Measurements from ENCODE around the gene CRIM1.
A peak's percentile ranks its signal among the peaks of the same experiment; 100 is the strongest.
"Not testable (repeated sequence)": the region's sequence is repeated elsewhere in the genome, so short reads cannot be mapped to it uniquely, and the experiment has no call there.

CRIM1 gene

GRCh38 chr2:36355890-36356297 lies 316 bp downstream of the CRIM1 start:
- no peak overlapping the region for H3K9ac ChIP-seq (ENCODE audit: low read length)
- no peaks in the 10 kb centered on the region for H3K27me3 ChIP-seq (ENCODE audit: control insufficient read depth in 1 of 2, insufficient read depth in 2 of 2, low read length in 2 of 2)
- no peaks in the 10 kb centered on the region for H3K36me3 ChIP-seq (ENCODE audit: insufficient read depth, low read length)
- H3K4me1 ChIP-seq (ENCODE audit: insufficient read depth, low read length): peaks cover 26% of the 10 kb centered on the region
- H3K27ac ChIP-seq (ENCODE audit: low read depth, low read length): peak overlapping the region; percentile 77
- peak overlapping the region; percentile 65 to 88 for H3K4me3 ChIP-seq (ENCODE audit: low read depth in 1 of 2, low read length in 2 of 2)
- H3K9me3 ChIP-seq (ENCODE audit: low read length): no peaks in the 10 kb centered on the region

- Histone ChIP-seq H3K9ac (ENCODE audit: low read length) (peak overlapping the region; percentile 70), H3K27me3 (ENCODE audit: control insufficient read depth in 1 of 2, insufficient read depth in 2 of 2, low read length in 2 of 2) (no peaks in the 10 kb centered on the region), H3K27ac (ENCODE audit: low read depth, low read length) (peak overlapping the region; percentile 77), H3K9me3 (ENCODE audit: low read length) (no peaks in the 10 kb centered on the region), H3K36me3 (ENCODE audit: insufficient read depth, low read length) (no peaks in the 10 kb centered on the region), H3K4me1 (ENCODE audit: insufficient read depth, low read length) (peaks cover 29% of the 10 kb centered on the region), H3K4me3 (ENCODE audit: low read depth in 1 of 2, low read length in 2 of 2) (peak overlapping the region; percentile 65 to 88)
Measured at GRCh38 chr2:36356298-36356989, 866 bp downstream of the CRIM1 start.

DNA sequence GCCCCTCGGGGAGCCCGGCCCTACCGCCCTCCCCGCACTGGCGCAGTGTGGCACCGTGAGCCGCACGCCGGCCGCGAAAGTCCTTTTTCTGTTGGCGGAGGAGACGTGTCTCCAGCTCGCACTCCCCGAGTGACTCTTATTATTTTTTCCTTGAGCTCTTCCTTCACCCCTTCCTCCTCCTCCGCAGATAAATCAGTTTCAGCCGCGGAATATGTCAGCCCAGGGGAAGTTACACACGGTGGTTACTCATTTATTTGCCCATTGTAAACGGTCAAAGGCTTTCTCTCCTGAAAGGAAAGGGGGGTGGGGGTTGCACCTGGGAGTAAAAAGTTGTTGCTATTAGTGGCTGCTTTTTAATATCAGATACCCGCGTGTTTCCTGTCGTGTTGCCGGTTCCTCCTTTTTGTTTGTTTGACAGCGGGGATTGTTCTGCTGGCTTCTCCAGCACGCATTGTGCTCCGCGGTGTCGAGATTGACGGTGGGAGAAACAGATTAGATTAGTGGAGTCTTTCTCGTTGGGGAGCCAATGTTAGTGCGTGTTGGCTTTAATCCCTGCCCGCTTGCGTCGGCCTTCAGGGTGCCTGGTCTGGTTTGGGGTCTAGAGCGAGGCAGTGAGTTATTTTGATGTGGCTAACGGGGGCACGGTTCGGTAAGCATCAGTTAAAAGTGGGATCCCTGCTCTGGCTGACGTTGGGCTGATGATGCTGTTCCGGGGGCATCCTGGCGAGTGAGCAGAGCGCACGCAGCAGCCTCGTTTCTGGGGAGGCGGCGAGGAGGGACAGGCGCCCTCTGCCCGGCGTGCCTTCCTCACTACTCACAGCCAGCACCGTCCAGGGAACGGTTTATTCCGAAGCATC lies 1.6 kb downstream of the CRIM1 start:
- Histone ChIP-seq H3K4me3 (ENCODE audit: low read depth in 1 of 2, low read length in 2 of 2) (peak overlapping the region; percentile 65 to 88), H3K9ac (ENCODE audit: low read length) (peak overlapping the region; percentile 70), H3K9me3 (ENCODE audit: low read length) (no peaks in the 10 kb centered on the region), H3K27me3 (ENCODE audit: control insufficient read depth in 1 of 2, insufficient read depth in 2 of 2, low read length in 2 of 2) (no peaks in the 10 kb centered on the region), H3K36me3 (ENCODE audit: insufficient read depth, low read length) (no peaks in the 10 kb centered on the region), H3K4me1 (ENCODE audit: insufficient read depth, low read length) (peaks cover 37% of the 10 kb centered on the region), H3K27ac (ENCODE audit: low read depth, low read length) (peak overlapping the region; percentile 77)

GRCh38 chr2:36357847-36358659 lies 2.5 kb downstream of the CRIM1 start:
- peak overlapping the region; percentile 70 for H3K9ac ChIP-seq (ENCODE audit: low read length)
- H3K36me3 ChIP-seq (ENCODE audit: insufficient read depth, low read length): no peaks in the 10 kb centered on the region
- peaks cover 42% of the 10 kb centered on the region for H3K4me1 ChIP-seq (ENCODE audit: insufficient read depth, low read length)
- H3K27ac ChIP-seq (ENCODE audit: low read depth, low read length): peak overlapping the region; percentile 77
- H3K9me3 ChIP-seq (ENCODE audit: low read length): no peaks in the 10 kb centered on the region
- peak overlapping the region; percentile 65 to 88 for H3K4me3 ChIP-seq (ENCODE audit: low read depth in 1 of 2, low read length in 2 of 2)
- H3K27me3 ChIP-seq (ENCODE audit: control insufficient read depth in 1 of 2, insufficient read depth in 2 of 2, low read length in 2 of 2): no peaks in the 10 kb centered on the region

DNA sequence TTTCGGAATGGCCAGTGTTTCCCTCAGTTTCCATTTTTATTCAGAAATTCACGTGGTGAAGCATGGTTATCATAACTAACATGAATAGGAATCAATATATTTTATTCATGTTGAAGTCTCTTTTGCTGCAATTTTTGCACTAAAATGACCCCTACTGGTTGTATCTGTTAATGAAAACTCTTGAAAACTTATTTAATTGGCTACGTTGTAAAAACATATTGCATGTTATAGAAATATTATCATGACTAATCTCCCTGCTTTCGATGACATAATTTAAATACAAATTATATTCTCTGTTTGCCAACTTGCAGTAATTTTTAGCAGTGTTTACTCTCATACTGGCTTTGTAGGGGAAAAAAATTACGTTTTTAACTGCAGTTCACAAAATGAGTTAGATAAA lies 3.5 kb downstream of the CRIM1 start:
- no peaks in the 10 kb centered on the region for H3K36me3 ChIP-seq (ENCODE audit: insufficient read depth, low read length)

GRCh38 chr2:36360063-36360462 lies 4.5 kb downstream of the CRIM1 start:
- Histone ChIP-seq H3K27me3 (ENCODE audit: control insufficient read depth in 1 of 2, insufficient read depth in 2 of 2, low read length in 2 of 2) (no peaks in the 10 kb centered on the region), H3K4me3 (ENCODE audit: low read depth in 1 of 2, low read length in 2 of 2) (no peak overlapping the region), H3K9me3 (ENCODE audit: low read length) (no peaks in the 10 kb centered on the region), H3K36me3 (ENCODE audit: insufficient read depth, low read length) (no peaks in the 10 kb centered on the region), H3K27ac (ENCODE audit: low read depth, low read length) (no peak overlapping the region), H3K4me1 (ENCODE audit: insufficient read depth, low read length) (peaks cover 39% of the 10 kb centered on the region), H3K9ac (ENCODE audit: low read length) (no peak overlapping the region)

More for the DNA sequence above, 3.5 kb downstream of the CRIM1 start:
- Histone ChIP-seq H3K4me3 (ENCODE audit: low read depth in 1 of 2, low read length in 2 of 2) (no peak overlapping the region), H3K9me3 (ENCODE audit: low read length) (no peaks in the 10 kb centered on the region), H3K9ac (ENCODE audit: low read length) (no peak overlapping the region), H3K27me3 (ENCODE audit: control insufficient read depth in 1 of 2, insufficient read depth in 2 of 2, low read length in 2 of 2) (no peaks in the 10 kb centered on the region), H3K27ac (ENCODE audit: low read depth, low read length) (no peak overlapping the region), H3K4me1 (ENCODE audit: insufficient read depth, low read length) (peaks cover 39% of the 10 kb centered on the region)

- H3K36me3 ChIP-seq (ENCODE audit: insufficient read depth, low read length): no peaks in the 10 kb centered on the region
- no peak overlapping the region for H3K4me3 ChIP-seq (ENCODE audit: low read depth in 1 of 2, low read length in 2 of 2)
- H3K27me3 ChIP-seq (ENCODE audit: control insufficient read depth in 1 of 2, insufficient read depth in 2 of 2, low read length in 2 of 2): no peaks in the 10 kb centered on the region
- no peaks in the 10 kb centered on the region for H3K9me3 ChIP-seq (ENCODE audit: low read length)
- peaks cover 39% of the 10 kb centered on the region for H3K4me1 ChIP-seq (ENCODE audit: insufficient read depth, low read length)
- H3K27ac ChIP-seq (ENCODE audit: low read depth, low read length): peak overlapping the region; percentile 52
- H3K9ac ChIP-seq (ENCODE audit: low read length): no peak overlapping the region
Measured at GRCh38 chr2:36360834-36361233, 5.3 kb downstream of the CRIM1 start.

- no peaks in the 10 kb centered on the region for H3K36me3 ChIP-seq (ENCODE audit: insufficient read depth, low read length)
- no peak overlapping the region for H3K9ac ChIP-seq (ENCODE audit: low read length)
- H3K4me3 ChIP-seq (ENCODE audit: low read depth in 1 of 2, low read length in 2 of 2): no peak overlapping the region
- no peaks in the 10 kb centered on the region for H3K9me3 ChIP-seq (ENCODE audit: low read length)
- H3K27me3 ChIP-seq (ENCODE audit: control insufficient read depth in 1 of 2, insufficient read depth in 2 of 2, low read length in 2 of 2): no peaks in the 10 kb centered on the region
- H3K4me1 ChIP-seq (ENCODE audit: insufficient read depth, low read length): peaks cover 40% of the 10 kb centered on the region
- H3K27ac ChIP-seq (ENCODE audit: low read depth, low read length): no peak overlapping the region
Measured at GRCh38 chr2:36361396-36361795, 5.8 kb downstream of the CRIM1 start.

GRCh38 chr2:36362291-36362690 lies 6.7 kb downstream of the CRIM1 start:
- H3K27ac ChIP-seq (ENCODE audit: low read depth, low read length): no peak overlapping the region
- no peaks in the 10 kb centered on the region for H3K36me3 ChIP-seq (ENCODE audit: insufficient read depth, low read length)
- H3K27me3 ChIP-seq (ENCODE audit: control insufficient read depth in 1 of 2, insufficient read depth in 2 of 2, low read length in 2 of 2): no peaks in the 10 kb centered on the region
- peaks cover 47% of the 10 kb centered on the region for H3K4me1 ChIP-seq (ENCODE audit: insufficient read depth, low read length)
- no peak overlapping the region for H3K9ac ChIP-seq (ENCODE audit: low read length)
- no peak overlapping the region for H3K4me3 ChIP-seq (ENCODE audit: low read depth in 1 of 2, low read length in 2 of 2)
- H3K9me3 ChIP-seq (ENCODE audit: low read length): no peaks in the 10 kb centered on the region

DNA sequence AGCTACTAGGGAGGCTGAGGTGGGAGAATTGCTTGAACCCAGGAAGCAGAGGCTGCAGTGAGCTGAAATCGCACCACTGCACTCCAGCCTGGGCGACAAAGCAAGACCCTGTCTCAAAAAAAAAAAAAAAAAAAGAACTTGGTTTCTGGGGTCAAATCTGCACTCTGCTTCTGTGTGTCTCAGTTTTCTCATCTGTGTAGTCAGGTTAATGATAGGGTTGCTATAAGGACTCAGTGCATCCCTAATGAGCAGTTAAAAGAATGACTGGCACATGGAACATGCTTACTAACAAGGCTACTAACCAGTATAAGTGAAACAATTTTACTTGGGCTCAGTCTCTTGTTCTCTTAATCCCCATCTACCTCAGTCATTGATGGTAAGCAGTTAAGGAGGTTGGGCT lies 7.5 kb downstream of the CRIM1 start:
- H3K27ac ChIP-seq (ENCODE audit: low read depth, low read length); H3K4me3 ChIP-seq (ENCODE audit: low read depth in 1 of 2, low read length in 2 of 2); H3K27me3 ChIP-seq (ENCODE audit: control insufficient read depth in 1 of 2, insufficient read depth in 2 of 2, low read length in 2 of 2): not testable (repeated sequence)

GRCh38 chr2:36366491-36367120 lies 11.0 kb downstream of the CRIM1 start:
- Histone ChIP-seq H3K27ac (ENCODE audit: low read depth, low read length) (no peak overlapping the region), H3K9me3 (ENCODE audit: low read length) (no peaks in the 10 kb centered on the region), H3K4me3 (ENCODE audit: low read depth in 1 of 2, low read length in 2 of 2) (no peak overlapping the region), H3K36me3 (ENCODE audit: insufficient read depth, low read length) (no peaks in the 10 kb centered on the region), H3K9ac (ENCODE audit: low read length) (no peak overlapping the region), H3K4me1 (ENCODE audit: insufficient read depth, low read length) (peaks cover 59% of the 10 kb centered on the region), H3K27me3 (ENCODE audit: control insufficient read depth in 1 of 2, insufficient read depth in 2 of 2, low read length in 2 of 2) (no peaks in the 10 kb centered on the region)

More for the DNA sequence above, 7.5 kb downstream of the CRIM1 start:
- H3K9me3 ChIP-seq (ENCODE audit: low read length); H3K9ac ChIP-seq (ENCODE audit: low read length); H3K36me3 ChIP-seq (ENCODE audit: insufficient read depth, low read length): not testable (repeated sequence)
- peaks cover 55% of the 10 kb centered on the region for H3K4me1 ChIP-seq (ENCODE audit: insufficient read depth, low read length)
